ENCODE measurements around the gene OLFML2A. TPM values are rescaled to one million over a fixed set of nuclear protein-coding genes. Genes with fewer than 3 reads are reported as not detected.

OLFML2A gene
- total RNA-seq, 2 donors from 2014 or later, result 16.7 to 18.5 TPM

GRCh38 chr9:124783830-124784229 is 6.9 kb downstream of the OLFML2A start:
- H3K27me3 ChIP-seq (replicated peaks; ENCODE audit: insufficient read depth), result no peaks in the 10 kb centered on the region
- no peak overlapping the region for H3K4me3 ChIP-seq
- 90% methylated on average over 2 of the region's 2 CpGs for WGBS
- H3K9me3 ChIP-seq, result no peaks in the 10 kb centered on the region
- no peaks in the 10 kb centered on the region for H3K4me1 ChIP-seq (replicated peaks)
- TF ChIP-seq POLR2AphosphoS5 (IDR thresholded peaks at IDR 0.05) (no peak), POLR2A (IDR thresholded peaks at IDR 0.05) (no peak), CTCF (IDR thresholded peaks at IDR 0.05) (no peak)
- H3K36me3 ChIP-seq, result no peaks in the 10 kb centered on the region
- intact Hi-C loops (cut with DNase I), result no loop called here
- DNase-seq (ENCODE audit: low spot score), result no peak
- H3K27ac ChIP-seq, result no peak overlapping the region

- TF ChIP-seq POLR2AphosphoS5 (IDR thresholded peaks at IDR 0.05) (no peak), CTCF (IDR thresholded peaks at IDR 0.05) (no peak), POLR2A (IDR thresholded peaks at IDR 0.05) (no peak)
Observed at GRCh38 chr9:124784509-124784908, 7.6 kb downstream of the OLFML2A start.

GRCh38 chr9:124786881-124787573 is 10.1 kb downstream of the OLFML2A start:
- no peaks in the 10 kb centered on the region for H3K9me3 ChIP-seq
- H3K4me1 ChIP-seq (replicated peaks), result no peaks in the 10 kb centered on the region
- H3K27ac ChIP-seq, result no peak overlapping the region
- no peaks in the 10 kb centered on the region for H3K27me3 ChIP-seq (replicated peaks; ENCODE audit: insufficient read depth)
- no peak overlapping the region for H3K4me3 ChIP-seq
- 96% methylated on average over 20 of the region's 20 CpGs for whole genome bisulfite sequencing
- H3K36me3 ChIP-seq, result no peaks in the 10 kb centered on the region
- intact Hi-C loops (cut with DNase I), result no loop called here
- no peak for DNase-seq (ENCODE audit: low spot score)
- TF ChIP-seq CTCF (IDR thresholded peaks at IDR 0.05) (no peak), POLR2AphosphoS5 (IDR thresholded peaks at IDR 0.05) (no peak), POLR2A (IDR thresholded peaks at IDR 0.05) (no peak)

More at GRCh38 chr9:124784509-124784908, 7.6 kb downstream of the OLFML2A start:
- H3K27ac ChIP-seq, result no peak overlapping the region
- no peaks in the 10 kb centered on the region for H3K27me3 ChIP-seq (replicated peaks; ENCODE audit: insufficient read depth)
- WGBS, result 65% methylated on average over 2 of the region's 2 CpGs
- H3K4me3 ChIP-seq, result no peak overlapping the region
- no peak for DNase-seq (ENCODE audit: low spot score)
- intact Hi-C loops (cut with DNase I), result no loop called here
- H3K4me1 ChIP-seq (replicated peaks), result no peaks in the 10 kb centered on the region
- no peaks in the 10 kb centered on the region for H3K9me3 ChIP-seq
- H3K36me3 ChIP-seq, result no peaks in the 10 kb centered on the region

GRCh38 chr9:124788542-124789217 is 11.7 kb downstream of the OLFML2A start:
- WGBS, result 91% methylated on average over 3 of the region's 3 CpGs
- intact Hi-C loops (cut with DNase I), result no loop called here
- no peak for TF ChIP-seq POLR2A (IDR thresholded peaks at IDR 0.05)
- TF ChIP-seq POLR2AphosphoS5 (IDR thresholded peaks at IDR 0.05), result no peak
- TF ChIP-seq CTCF (IDR thresholded peaks at IDR 0.05), result no peak
- H3K4me3 ChIP-seq, result no peak overlapping the region
- DNase-seq (ENCODE audit: low spot score), result no peak
- no peaks in the 10 kb centered on the region for H3K9me3 ChIP-seq
- no peak overlapping the region for H3K27ac ChIP-seq
- H3K4me1 ChIP-seq (replicated peaks), result no peaks in the 10 kb centered on the region
- no peaks in the 10 kb centered on the region for H3K36me3 ChIP-seq
- no peaks in the 10 kb centered on the region for H3K27me3 ChIP-seq (replicated peaks; ENCODE audit: insufficient read depth)

GRCh38 chr9:124789531-124789930 is 12.6 kb downstream of the OLFML2A start:
- Histone ChIP-seq H3K4me3 (no peak overlapping the region), H3K36me3 (no peaks in the 10 kb centered on the region), H3K4me1 (replicated peaks) (no peaks in the 10 kb centered on the region), H3K27ac (no peak overlapping the region), H3K9me3 (no peaks in the 10 kb centered on the region), H3K27me3 (replicated peaks; ENCODE audit: insufficient read depth) (no peaks in the 10 kb centered on the region)
- TF ChIP-seq CTCF (IDR thresholded peaks at IDR 0.05) (no peak), POLR2A (IDR thresholded peaks at IDR 0.05) (no peak), POLR2AphosphoS5 (IDR thresholded peaks at IDR 0.05) (no peak)
- 72% methylated on average over 2 of the region's 2 CpGs for WGBS
- no peak for DNase-seq (ENCODE audit: low spot score)
- intact Hi-C loops (cut with DNase I), result no loop called here

Data from prostate gland (tissue), 2 donors.